Muscle of leg (tissue), 11 donors: ENCODE data around the gene LYZL4. TPM values are rescaled to one million over a fixed set of nuclear protein-coding genes. Genes with fewer than 3 reads are reported as not detected.

Source experiments
- DNase-seq: peaks from one replicate; pipeline ENCODE4 v3.0.0; 2013
- H3K27ac ChIP-seq: one replicate; pipeline ENCODE4 v1.5.1; 2013; ENCODE audit warnings: mild to moderate bottlenecking, low read length, control low read depth
- H3K27me3 ChIP-seq: one replicate; pipeline ENCODE4 v1.6.1; 2013; ENCODE audit warnings: low read length; ENCODE audit not compliant: control insufficient read depth, insufficient read depth
- H3K36me3 ChIP-seq: one replicate; pipeline ENCODE4 v1.6.1; 2013; ENCODE audit warnings: low read length; ENCODE audit not compliant: control insufficient read depth, insufficient read depth
- H3K4me1 ChIP-seq: one replicate; pipeline ENCODE4 v1.6.1; 2013; ENCODE audit warnings: low read length; ENCODE audit not compliant: control insufficient read depth, insufficient read depth
- H3K4me3 ChIP-seq: one replicate; pipeline ENCODE4 v1.5.1; 2013; ENCODE audit warnings: low read length, control low read depth
- H3K9me3 ChIP-seq: replicated peaks from 2 replicates; pipeline ENCODE4 v1.6.1; 2013; ENCODE audit warnings: low read depth, low read length; ENCODE audit not compliant: control insufficient read depth
- WGBS: methylation state at CpG from one replicate; pipeline ENCODE4 v1.1.5; 2013; ENCODE audit warnings: missing lambda C conversion rate; ENCODE audit not compliant: insufficient coverage; 5-methylcytosine and 5-hydroxymethylcytosine counted together
- polyA plus RNA-seq, 8 donors: library from polyadenylated mRNA; unstranded; fragments of 120-200 nt; gene quantifications; one replicate each; pipeline versions ENCODE4 v1.2.1 to v1.2.3, GENCODE V29; 2013; ENCODE audit warnings: inconsistent platforms in 1 of 8, low replicate concordance in 1 of 8; ENCODE audit not compliant: insufficient read length in 8 of 8, insufficient read depth in 1 of 8
- total RNA-seq: library from RNA; stranded (reverse); fragments of 120-200 nt; gene quantifications from one replicate; pipeline ENCODE4 v1.2.4, GENCODE V29; 2013

Gene LYZL4
- total and polyA plus RNA-seq, 9 donors: not detected

DNA sequence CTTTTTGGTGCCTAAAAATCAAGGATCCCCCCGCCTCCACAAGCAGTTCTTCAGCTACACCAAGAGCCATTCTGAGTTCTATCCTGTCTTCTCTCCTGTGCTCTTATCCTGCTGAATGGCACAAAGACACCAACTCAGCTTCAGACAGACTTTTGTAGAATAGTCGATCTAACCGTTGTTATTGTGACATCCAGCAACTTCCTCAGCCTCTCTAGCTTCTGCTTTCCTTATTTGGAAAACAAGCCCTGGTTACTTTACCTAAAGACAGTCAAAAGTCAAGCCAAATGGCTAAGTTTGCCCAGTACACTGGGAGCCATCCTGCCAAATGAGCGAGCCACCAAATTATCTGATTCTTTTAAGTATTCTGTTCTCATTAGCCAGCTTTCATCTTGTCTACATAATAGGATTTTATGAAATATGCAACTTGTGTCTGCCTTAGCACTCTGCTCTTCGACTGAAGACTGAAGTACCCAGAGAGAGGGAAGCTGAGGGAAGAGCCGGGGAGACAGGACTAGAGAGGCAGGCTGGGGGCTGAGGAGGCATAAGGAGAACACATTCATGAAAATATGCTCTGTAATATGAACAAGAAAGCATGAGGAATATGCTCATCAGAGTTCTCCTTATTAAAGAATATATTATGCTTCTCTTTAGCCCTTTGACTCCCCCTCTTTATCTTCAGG, 35.1 kb downstream of the LYZL4 start:
- no peak overlapping the region for H3K27ac ChIP-seq
- H3K9me3 ChIP-seq: peaks cover 2% of the 10 kb centered on the region
- no peaks in the 10 kb centered on the region for H3K36me3 ChIP-seq
- H3K27me3 ChIP-seq: no peaks in the 10 kb centered on the region
- DNase-seq: no peak
- H3K4me3 ChIP-seq: no peak overlapping the region
- WGBS: 56% methylated on average over 3 of the region's 6 CpGs
- H3K4me1 ChIP-seq: peaks cover 14% of the 10 kb centered on the region

DNA sequence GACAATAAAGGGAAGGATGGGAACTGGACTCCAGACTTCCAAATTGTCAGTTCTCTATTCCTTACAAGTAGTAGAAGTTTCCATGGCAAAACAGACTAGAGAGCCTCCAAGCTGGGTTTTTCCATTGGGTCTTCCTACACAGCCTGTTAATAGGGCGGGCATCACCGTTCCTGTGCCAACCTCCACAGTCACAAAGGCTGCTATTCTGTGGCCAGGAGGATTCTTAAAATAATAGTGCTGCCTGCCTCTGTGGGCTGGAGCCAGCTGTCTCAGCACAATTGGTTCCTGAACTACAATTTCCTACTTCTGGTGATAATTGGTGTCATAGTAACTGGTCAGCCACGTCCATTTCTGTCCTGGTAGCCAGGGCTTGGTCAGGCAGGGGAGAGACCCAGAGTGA, 38.6 kb downstream of the LYZL4 start:
- H3K4me1 ChIP-seq: peaks cover 21% of the 10 kb centered on the region
- no CpG with 5 or more reads among the region's 3 CpGs for whole genome bisulfite sequencing
- H3K27ac ChIP-seq: no peak overlapping the region
- H3K9me3 ChIP-seq: peaks cover 2% of the 10 kb centered on the region
- H3K27me3 ChIP-seq: no peaks in the 10 kb centered on the region
- H3K36me3 ChIP-seq: no peaks in the 10 kb centered on the region
- DNase-seq: no peak
- H3K4me3 ChIP-seq: no peak overlapping the region

DNA sequence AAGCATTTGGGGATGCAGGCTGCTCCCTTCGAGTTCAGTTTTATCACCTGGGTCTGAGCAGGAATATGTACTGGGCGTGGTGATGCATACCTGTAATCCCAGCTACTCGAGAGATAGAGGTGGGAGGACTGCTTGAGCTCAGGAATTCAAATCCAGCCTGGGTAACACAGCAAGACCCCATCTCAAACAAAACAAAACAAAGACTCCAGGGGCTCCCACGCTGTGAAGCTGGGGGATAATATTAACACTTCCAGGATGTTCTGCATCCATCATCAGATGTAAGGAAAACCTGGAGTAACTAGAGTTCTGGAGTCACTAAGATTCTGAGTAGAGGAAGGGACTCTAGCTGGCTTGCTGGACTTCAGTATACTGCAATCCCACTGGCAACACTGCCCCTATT, 40.6 kb downstream of the LYZL4 start:
- Histone ChIP-seq H3K27me3 (no peaks in the 10 kb centered on the region), H3K4me1 (peaks cover 12% of the 10 kb centered on the region), H3K9me3 (peaks cover 5% of the 10 kb centered on the region), H3K36me3 (no peaks in the 10 kb centered on the region), H3K4me3 (no peak overlapping the region), H3K27ac (peak overlapping the region; percentile 70)
- no CpG with 5 or more reads among the region's 4 CpGs for WGBS
- DNase-seq: no peak

DNA sequence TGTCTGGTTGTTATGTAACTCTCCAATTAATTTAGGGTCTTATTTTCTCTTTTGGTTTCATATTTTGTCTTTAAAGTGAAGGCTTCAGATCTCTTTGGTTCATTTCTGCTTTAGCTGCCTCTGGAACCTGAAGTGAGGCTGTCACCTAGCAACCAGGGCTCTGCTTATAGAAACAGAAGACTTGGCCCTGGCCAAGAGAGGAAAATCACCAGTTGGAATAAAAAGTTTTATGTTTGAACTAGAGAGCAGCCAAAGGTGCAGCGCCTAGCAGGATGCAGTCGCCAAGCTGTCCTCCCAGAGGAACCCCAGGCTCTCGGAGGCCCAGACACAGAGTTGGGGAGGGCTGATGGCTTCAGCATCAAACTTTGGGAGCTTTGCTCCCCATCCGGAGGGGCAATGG, 41.1 kb downstream of the LYZL4 start:
- no peaks in the 10 kb centered on the region for H3K27me3 ChIP-seq
- no peaks in the 10 kb centered on the region for H3K36me3 ChIP-seq
- H3K9me3 ChIP-seq: peaks cover 5% of the 10 kb centered on the region
- DNase-seq: peak; percentile 99
- H3K27ac ChIP-seq: peak overlapping the region; percentile 76
- WGBS: 3% methylated on average over 4 of the region's 4 CpGs
- no peak overlapping the region for H3K4me3 ChIP-seq
- H3K4me1 ChIP-seq: peaks cover 12% of the 10 kb centered on the region

DNA sequence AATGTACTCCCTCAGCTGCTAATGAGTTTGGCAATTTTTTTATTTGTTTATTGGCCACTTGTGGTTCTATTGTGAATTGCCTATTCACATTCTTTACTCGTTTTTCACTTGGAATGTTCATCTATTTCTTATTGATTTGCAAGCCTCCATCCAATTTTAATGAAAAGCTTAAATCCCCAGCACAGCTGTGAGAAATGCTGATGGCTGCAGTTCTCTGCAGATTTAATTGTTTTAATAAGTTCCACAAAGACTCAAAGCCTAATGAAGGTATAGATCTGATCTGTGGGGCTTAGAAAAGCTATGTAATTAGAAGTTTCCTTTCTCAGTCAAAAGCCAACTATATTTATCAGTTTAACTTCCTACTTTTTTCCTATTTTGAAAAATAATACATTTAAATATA, 41.5 kb downstream of the LYZL4 start:
- no peaks in the 10 kb centered on the region for H3K36me3 ChIP-seq
- H3K4me3 ChIP-seq: no peak overlapping the region
- peaks cover 5% of the 10 kb centered on the region for H3K9me3 ChIP-seq
- peaks cover 12% of the 10 kb centered on the region for H3K4me1 ChIP-seq
- H3K27ac ChIP-seq: peak overlapping the region; percentile 76
- no peaks in the 10 kb centered on the region for H3K27me3 ChIP-seq
- no CpG with 5 or more reads among the region's 1 CpG for WGBS
- DNase-seq: peak; percentile 54

DNA sequence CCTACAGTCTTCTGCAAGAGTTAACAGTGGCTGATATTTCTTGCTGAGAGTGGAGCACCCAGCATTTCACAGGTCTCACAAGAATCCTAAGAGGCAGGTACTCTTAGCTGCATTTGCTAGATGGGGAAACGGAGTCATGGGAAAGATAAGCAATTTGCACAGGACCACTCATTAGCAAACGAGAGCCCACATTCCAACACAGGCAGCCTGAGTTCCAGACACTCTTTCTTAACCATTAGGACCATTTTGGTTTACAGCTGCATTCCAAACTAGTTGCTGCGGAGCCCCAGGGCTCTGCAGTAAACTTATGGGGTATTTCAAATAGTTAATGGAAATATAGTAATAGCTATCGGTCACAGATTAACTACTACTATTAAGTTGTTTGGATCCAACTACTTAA, 42.5 kb downstream of the LYZL4 start:
- WGBS: no CpG with 5 or more reads among the region's 4 CpGs
- H3K4me1 ChIP-seq: peaks cover 12% of the 10 kb centered on the region
- no peaks in the 10 kb centered on the region for H3K27me3 ChIP-seq
- peaks cover 5% of the 10 kb centered on the region for H3K9me3 ChIP-seq
- no peak overlapping the region for H3K4me3 ChIP-seq
- H3K36me3 ChIP-seq: no peaks in the 10 kb centered on the region
- H3K27ac ChIP-seq: no peak overlapping the region
- DNase-seq: no peak

DNA sequence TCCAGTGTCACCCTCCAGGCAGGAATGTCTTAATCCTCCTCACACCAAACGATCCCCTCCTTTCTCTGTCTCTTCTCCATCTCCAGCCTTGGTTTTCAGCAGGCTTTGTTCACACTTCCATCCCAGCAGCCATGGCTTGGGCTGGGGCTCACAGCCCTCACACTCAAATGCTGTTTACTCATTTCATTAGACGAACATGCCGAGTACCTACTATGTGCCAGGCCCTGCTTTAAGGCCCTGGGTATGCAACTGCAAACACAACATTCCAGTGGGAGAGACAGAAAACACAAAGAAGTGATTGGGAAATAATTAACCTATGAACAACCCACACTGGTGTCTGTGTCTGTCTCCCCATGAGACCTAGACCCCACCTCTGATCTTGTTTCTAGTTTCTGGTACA, 43.9 kb downstream of the LYZL4 start:
- Histone ChIP-seq H3K4me3 (no peak overlapping the region), H3K9me3 (peaks cover 5% of the 10 kb centered on the region), H3K27ac (no peak overlapping the region), H3K4me1 (peaks cover 8% of the 10 kb centered on the region), H3K36me3 (no peaks in the 10 kb centered on the region), H3K27me3 (no peaks in the 10 kb centered on the region)
- 71% methylated on average over 2 of the region's 3 CpGs for WGBS
- DNase-seq: no peak

DNA sequence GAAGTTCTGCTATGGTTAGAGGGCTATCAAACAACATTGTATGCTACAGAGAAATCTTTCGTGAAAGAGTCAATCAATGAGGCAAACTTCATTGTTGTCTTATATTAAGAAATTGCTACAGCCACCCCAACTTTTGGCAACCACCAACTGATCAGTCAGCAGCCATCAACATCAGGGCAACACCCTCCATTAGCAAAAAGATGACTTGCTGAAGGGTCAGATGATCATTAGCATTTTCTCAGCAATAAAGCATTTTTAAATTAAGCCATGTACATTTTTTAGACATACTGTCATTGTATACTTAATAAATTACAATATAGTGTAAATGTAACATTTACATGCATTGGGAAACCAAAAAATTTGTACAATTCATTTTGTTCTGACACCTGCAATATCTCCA, 53.1 kb downstream of the LYZL4 start:
- H3K36me3 ChIP-seq: no peaks in the 10 kb centered on the region
- no peak for DNase-seq
- H3K27me3 ChIP-seq: no peaks in the 10 kb centered on the region
- no peak overlapping the region for H3K27ac ChIP-seq
- H3K9me3 ChIP-seq: no peaks in the 10 kb centered on the region
- no peak overlapping the region for H3K4me3 ChIP-seq
- no peaks in the 10 kb centered on the region for H3K4me1 ChIP-seq
- WGBS: no CpG with 5 or more reads among the region's 1 CpG

DNA sequence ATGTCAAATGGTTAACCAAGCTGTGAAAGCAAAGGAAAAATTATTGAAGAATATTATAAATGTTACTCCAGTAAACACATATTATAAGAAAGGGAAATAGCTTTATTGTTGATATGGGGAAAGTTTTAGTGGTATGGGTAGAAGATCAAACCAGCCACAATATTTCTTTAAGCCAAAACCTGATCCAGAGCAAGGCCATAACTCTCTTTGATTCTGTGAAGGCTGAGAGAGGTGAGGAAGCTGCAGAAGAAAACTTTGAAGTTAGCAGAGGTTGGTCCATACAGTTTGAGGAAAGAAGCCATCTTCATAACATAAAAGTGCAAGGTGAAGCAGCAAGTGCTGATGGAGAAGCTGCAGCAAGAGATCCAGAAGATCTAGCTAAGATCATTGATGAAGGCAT, 54.8 kb downstream of the LYZL4 start:
- H3K36me3 ChIP-seq: no peaks in the 10 kb centered on the region

DNA sequence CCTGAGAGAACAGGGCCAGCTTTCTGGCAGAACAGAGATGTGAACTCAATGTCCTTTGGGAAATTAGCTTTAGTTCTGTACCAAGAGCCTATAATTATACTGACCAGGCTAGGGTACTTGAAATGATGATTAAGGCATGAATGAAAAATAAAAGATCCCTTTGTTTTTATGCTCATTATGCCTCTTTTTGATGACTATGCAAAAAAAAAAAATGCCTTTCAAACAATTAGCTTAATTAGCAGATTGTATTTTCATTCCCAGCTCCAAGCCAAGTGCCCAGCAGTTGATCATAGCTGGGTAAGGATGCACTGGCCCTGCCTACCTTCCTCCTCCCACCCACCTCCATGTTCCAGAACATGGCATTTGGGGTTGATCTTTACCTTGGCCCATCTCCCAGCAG, 56.8 kb downstream of the LYZL4 start:
- no peaks in the 10 kb centered on the region for H3K27me3 ChIP-seq
- DNase-seq: no peak

More for the DNA sequence above, 54.8 kb downstream of the LYZL4 start:
- H3K27ac ChIP-seq: no peak overlapping the region
- DNase-seq: no peak
- H3K4me3 ChIP-seq: no peak overlapping the region
- no peaks in the 10 kb centered on the region for H3K27me3 ChIP-seq
- H3K9me3 ChIP-seq: no peaks in the 10 kb centered on the region
- H3K4me1 ChIP-seq: no peaks in the 10 kb centered on the region

DNA sequence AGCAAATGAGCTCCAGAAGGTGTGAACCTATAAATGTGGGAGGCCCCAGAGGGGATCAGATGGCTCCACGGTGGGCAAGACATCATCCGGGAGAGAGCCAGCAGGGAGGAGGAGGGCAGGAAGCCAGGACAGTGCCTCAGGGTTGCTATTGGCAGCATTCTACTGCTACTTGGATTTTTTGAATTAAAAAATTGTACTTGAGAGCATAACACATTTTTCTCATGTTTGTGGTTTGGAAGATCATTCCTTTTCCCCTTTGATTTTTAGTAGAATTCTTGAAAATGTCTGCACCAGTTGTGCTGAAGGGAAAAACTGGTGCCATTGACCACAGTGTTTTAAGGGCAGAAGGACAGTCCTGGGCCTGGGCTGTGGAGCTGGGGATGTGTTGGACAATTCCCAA, 59.2 kb downstream of the LYZL4 start:
- H3K27me3 ChIP-seq: peaks cover 3% of the 10 kb centered on the region
- no peak for DNase-seq
- no peaks in the 10 kb centered on the region for H3K4me1 ChIP-seq
- no peaks in the 10 kb centered on the region for H3K9me3 ChIP-seq
- no peaks in the 10 kb centered on the region for H3K36me3 ChIP-seq
- 0% methylated on average over 2 of the region's 2 CpGs for WGBS
- no peak overlapping the region for H3K4me3 ChIP-seq
- H3K27ac ChIP-seq: no peak overlapping the region

More for the DNA sequence above, 56.8 kb downstream of the LYZL4 start:
- no peaks in the 10 kb centered on the region for H3K4me1 ChIP-seq
- H3K27ac ChIP-seq: no peak overlapping the region
- no peaks in the 10 kb centered on the region for H3K36me3 ChIP-seq
- no peak overlapping the region for H3K4me3 ChIP-seq
- H3K9me3 ChIP-seq: no peaks in the 10 kb centered on the region
